Uterus (tissue), 2 donors: ENCODE data around the gene TMEM185B.

Experiments used
- POLR2A ChIP-seq, 2 donors: fragments of 450-650 bp; IDR thresholded peaks; one replicate each; pipeline ENCODE4 v1.6.1; 2016; ENCODE audit warnings: antibody characterized with exemption in 2 of 2, mild to moderate bottlenecking in 1 of 2, moderate library complexity in 1 of 2
- TF ChIP-seq, protein P1 (sequence below), 4 experiments: fragments of 200-600 bp in 2 of 4; fragments of 450-650 bp in 2 of 4; sonication (generic) in 2 of 4; IDR thresholded peaks; one replicate each; pipeline ENCODE4 v1.5.1; 2016 to 2019; ENCODE audit warnings: antibody characterized with exemption in 4 of 4, mild to moderate bottlenecking in 2 of 4, moderate library complexity in 1 of 4

DNA sequence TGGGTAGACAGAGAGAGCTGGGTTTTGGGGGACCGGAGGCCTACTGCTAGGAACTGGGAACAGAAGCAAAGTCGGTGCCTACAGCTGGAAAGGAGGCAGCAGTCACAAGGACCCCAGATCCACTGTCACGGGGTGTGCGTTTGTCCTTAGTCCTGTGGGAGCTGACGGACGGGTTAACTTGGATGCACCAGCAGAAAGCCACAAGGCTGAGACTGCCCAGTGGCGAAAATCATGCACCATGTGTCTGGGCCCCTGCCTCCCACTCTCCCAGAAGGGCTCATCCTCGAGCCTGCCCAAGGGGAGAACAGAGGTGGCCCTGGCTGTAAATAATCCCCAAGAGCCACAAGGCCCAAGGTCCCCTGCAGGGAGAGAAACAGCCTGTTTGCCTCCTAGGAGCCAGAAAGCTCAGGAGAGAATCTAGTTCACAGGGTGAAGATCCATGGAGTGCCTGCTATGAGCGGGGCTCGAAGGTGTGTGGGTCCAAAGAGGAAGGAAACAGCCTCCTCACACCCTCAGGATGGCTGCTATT is 17.8 kb upstream of the TMEM185B start:
- TF ChIP-seq, protein P1, sequence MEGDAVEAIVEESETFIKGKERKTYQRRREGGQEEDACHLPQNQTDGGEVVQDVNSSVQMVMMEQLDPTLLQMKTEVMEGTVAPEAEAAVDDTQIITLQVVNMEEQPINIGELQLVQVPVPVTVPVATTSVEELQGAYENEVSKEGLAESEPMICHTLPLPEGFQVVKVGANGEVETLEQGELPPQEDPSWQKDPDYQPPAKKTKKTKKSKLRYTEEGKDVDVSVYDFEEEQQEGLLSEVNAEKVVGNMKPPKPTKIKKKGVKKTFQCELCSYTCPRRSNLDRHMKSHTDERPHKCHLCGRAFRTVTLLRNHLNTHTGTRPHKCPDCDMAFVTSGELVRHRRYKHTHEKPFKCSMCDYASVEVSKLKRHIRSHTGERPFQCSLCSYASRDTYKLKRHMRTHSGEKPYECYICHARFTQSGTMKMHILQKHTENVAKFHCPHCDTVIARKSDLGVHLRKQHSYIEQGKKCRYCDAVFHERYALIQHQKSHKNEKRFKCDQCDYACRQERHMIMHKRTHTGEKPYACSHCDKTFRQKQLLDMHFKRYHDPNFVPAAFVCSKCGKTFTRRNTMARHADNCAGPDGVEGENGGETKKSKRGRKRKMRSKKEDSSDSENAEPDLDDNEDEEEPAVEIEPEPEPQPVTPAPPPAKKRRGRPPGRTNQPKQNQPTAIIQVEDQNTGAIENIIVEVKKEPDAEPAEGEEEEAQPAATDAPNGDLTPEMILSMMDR (IDR thresholded peaks at IDR 0.05) = no peak
- TF ChIP-seq POLR2A (IDR thresholded peaks at IDR 0.05) = no peak
